Subcutaneous adipose tissue (tissue), 4 donors: ENCODE data around the gene LIMK2. TPM values are rescaled to one million over a fixed set of nuclear protein-coding genes. Genes with fewer than 3 reads are reported as not detected.

Experiments
- total RNA-seq, 4 donors: library from RNA; depleted of rRNA; stranded (reverse); fragments of >200 nt; gene quantifications; one replicate each; pipeline ENCODE4 v1.1.0, GENCODE V29; 2016
- TF ChIP-seq, protein P1 (sequence below): fragments of 450-650 bp; IDR thresholded peaks from one replicate; pipeline ENCODE4 v1.5.1; 2016; ENCODE audit warnings: low read depth, mild to moderate bottlenecking, control low read depth, antibody characterized with exemption, moderate library complexity

LIMK2 gene
- total RNA-seq, 4 donors from 2014 or later, result 15.4 to 26.4 (median 22.6) TPM

GRCh38 chr22:31221084-31221483 is 9.0 kb downstream of the LIMK2 start:
- TF ChIP-seq, protein P1, sequence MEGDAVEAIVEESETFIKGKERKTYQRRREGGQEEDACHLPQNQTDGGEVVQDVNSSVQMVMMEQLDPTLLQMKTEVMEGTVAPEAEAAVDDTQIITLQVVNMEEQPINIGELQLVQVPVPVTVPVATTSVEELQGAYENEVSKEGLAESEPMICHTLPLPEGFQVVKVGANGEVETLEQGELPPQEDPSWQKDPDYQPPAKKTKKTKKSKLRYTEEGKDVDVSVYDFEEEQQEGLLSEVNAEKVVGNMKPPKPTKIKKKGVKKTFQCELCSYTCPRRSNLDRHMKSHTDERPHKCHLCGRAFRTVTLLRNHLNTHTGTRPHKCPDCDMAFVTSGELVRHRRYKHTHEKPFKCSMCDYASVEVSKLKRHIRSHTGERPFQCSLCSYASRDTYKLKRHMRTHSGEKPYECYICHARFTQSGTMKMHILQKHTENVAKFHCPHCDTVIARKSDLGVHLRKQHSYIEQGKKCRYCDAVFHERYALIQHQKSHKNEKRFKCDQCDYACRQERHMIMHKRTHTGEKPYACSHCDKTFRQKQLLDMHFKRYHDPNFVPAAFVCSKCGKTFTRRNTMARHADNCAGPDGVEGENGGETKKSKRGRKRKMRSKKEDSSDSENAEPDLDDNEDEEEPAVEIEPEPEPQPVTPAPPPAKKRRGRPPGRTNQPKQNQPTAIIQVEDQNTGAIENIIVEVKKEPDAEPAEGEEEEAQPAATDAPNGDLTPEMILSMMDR, result no peak

DNA sequence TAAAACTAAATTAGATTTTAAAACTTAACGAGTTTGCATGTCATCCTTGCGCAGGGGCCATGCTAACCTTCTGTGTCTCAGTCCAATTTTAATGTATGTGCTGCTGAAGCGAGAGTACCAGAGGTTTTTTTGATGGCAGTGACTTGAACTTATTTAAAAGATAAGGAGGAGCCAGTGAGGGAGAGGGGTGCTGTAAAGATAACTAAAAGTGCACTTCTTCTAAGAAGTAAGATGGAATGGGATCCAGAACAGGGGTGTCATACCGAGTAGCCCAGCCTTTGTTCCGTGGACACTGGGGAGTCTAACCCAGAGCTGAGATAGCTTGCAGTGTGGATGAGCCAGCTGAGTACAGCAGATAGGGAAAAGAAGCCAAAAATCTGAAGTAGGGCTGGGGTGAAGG is 10.6 kb downstream of the LIMK2 start:
- TF ChIP-seq, protein P1, result no peak

- TF ChIP-seq, protein P1, result no peak
These were observed 11.7 kb downstream of the LIMK2 start for GRCh38 chr22:31223786-31224191.

DNA sequence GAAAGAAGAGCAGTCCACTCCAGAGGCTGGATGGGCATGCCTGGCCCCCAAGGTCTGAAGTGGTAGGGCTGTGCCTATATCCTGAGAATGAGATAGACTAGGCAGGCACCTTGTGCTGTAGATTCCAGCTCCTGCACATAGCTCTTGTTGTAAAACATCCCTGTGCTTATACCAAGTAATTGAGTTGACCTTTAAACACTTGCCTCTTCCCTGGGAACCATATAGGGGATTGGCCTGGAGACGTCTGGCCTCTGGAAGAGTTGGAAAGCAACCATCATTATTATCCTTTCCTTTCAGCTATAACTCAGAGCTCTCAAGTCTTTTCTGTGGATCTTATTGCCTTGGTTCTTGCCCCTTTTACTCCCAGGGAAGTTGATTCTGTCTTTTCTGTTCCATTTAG is 15.1 kb downstream of the LIMK2 start:
- TF ChIP-seq, protein P1, result no peak

GRCh38 chr22:31229402-31230079 is 17.4 kb downstream of the LIMK2 start:
- TF ChIP-seq, protein P1, result no peak

- TF ChIP-seq, protein P1, result no peak
These were observed 18.2 kb downstream of the LIMK2 start for GRCh38 chr22:31230155-31230870.

DNA sequence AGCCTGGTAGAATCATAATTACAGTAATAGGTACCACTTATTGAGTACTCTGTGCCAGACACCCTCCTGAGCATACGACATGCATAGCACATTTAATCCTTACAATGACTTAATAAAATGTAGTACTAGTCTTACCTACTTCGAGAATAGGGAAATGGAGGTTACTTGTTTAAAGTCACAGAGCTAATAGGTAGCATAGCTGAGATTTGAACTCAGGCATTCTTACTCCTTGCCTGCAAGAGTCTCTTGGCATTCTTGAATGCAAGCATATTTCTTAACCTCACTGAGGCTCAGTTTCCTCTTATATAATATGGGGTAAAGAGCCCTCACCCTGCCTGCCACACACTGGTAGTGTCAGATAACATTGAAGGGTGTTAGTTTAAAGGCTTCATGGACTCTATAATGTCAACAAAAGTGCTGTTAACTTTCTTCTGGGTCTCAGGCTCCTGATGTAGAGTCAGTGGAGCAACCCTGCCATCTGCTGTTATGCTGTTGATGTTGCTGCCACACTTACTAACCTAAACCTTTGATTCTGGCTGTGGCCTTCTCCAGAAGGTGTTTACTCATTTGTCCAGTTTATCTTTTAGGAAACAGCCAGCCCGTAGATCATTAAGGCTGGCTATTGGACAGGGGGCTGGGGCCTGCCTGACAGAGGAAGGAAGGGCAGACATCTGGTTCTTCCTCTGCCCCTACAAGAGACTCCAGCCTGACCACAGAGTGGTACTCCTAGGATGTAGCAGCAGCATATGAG is 18.9 kb downstream of the LIMK2 start:
- TF ChIP-seq, protein P1, result no peak
